Fibroblast of lung (primary cell): Measurements from ENCODE around the gene AFF2. TPM values are rescaled to one million over a fixed set of nuclear protein-coding genes. Genes with fewer than 3 reads are reported as not detected.

ENCODE experiments used
- DNase-seq, 2 donors: peaks; one replicate each; pipeline versions ENCODE4 v3.0.0 to v3.0.0-alpha.2; 2010; ENCODE audit warnings: low read depth in 2 of 2
- H2AFZ ChIP-seq: 2 replicates; pipeline ENCODE4 v1.5.1; 2012; ENCODE audit warnings: low read length, control low read depth, inconsistent platforms
- H3K27ac ChIP-seq: 2 replicates; pipeline ENCODE4 v1.5.1; 2011; ENCODE audit warnings: low read length, control low read depth; ENCODE audit not compliant: insufficient read depth
- H3K27me3 ChIP-seq: 2 replicates; pipeline ENCODE4 v1.5.1; 2011; ENCODE audit warnings: mild to moderate bottlenecking, low read length; ENCODE audit not compliant: control insufficient read depth, insufficient read depth
- H3K36me3 ChIP-seq: 2 replicates; pipeline ENCODE4 v1.5.1; 2011; ENCODE audit warnings: low read length; ENCODE audit not compliant: control insufficient read depth, insufficient read depth
- H3K4me1 ChIP-seq: 2 replicates; pipeline ENCODE4 v1.5.1; 2011; ENCODE audit warnings: low read length; ENCODE audit not compliant: control insufficient read depth, insufficient read depth; ENCODE audit errors: extremely low read depth
- H3K4me2 ChIP-seq: 2 replicates; pipeline ENCODE4 v1.5.1; 2011; ENCODE audit warnings: low read length, control low read depth; ENCODE audit not compliant: insufficient read depth; ENCODE audit errors: extremely low read depth
- H3K4me3 ChIP-seq, 4 experiments: fragments of 200-600 bp in 1 of 4; sonication (generic) in 1 of 4; replicated peaks in 1 of 4; 2 replicates each; pipeline ENCODE4 v1.5.1; 2011 to 2016; ENCODE audit warnings: low read length in 4 of 4, low read depth in 3 of 4, mild to moderate bottlenecking in 3 of 4, control low read depth in 2 of 4, inconsistent platforms in 1 of 4, mixed read lengths in 1 of 4; ENCODE audit not compliant: insufficient read depth in 1 of 4; ENCODE audit errors: control extremely low read depth in 1 of 4
- H3K79me2 ChIP-seq: 2 replicates; pipeline ENCODE4 v1.5.1; 2012; ENCODE audit warnings: mild to moderate bottlenecking, low read length, inconsistent platforms; ENCODE audit not compliant: control insufficient read depth, insufficient read depth
- H3K9ac ChIP-seq: 2 replicates; pipeline ENCODE4 v1.5.1; 2011; ENCODE audit warnings: mild to moderate bottlenecking, low read length, control low read depth; ENCODE audit not compliant: insufficient read depth
- H3K9me3 ChIP-seq: 2 replicates; pipeline ENCODE4 v1.5.1; 2012; ENCODE audit warnings: low read depth, low read length; ENCODE audit not compliant: control insufficient read depth, insufficient read depth
- H4K20me1 ChIP-seq: 2 replicates; pipeline ENCODE4 v1.5.1; 2011; ENCODE audit warnings: low read length; ENCODE audit not compliant: control insufficient read depth, insufficient read depth; ENCODE audit errors: extremely low read depth
- CTCF ChIP-seq, 2 donors: IDR thresholded peaks in 1 of 2; conservative IDR thresholded peaks in 1 of 2; 1 replicate in 1 of 2; 2 replicates in 1 of 2; pipeline ENCODE4 v1.5.1; 2011 to 2012; ENCODE audit warnings: low read length in 2 of 2, control low read depth in 1 of 2, inconsistent platforms in 1 of 2, low read depth in 1 of 2, mild to moderate bottlenecking in 1 of 2
- EZH2 ChIP-seq: IDR thresholded peaks from 2 replicates; pipeline ENCODE4 v1.5.1; 2012; ENCODE audit warnings: low read length, control low read depth, mild to moderate bottlenecking; ENCODE audit errors: missing control alignments
- polyA plus RNA-seq, 2 donors: library from polyadenylated mRNA; depleted of rRNA in 1 of 2; stranded (reverse) in 1 of 2; unstranded in 1 of 2; fragments of >200 nt; gene quantifications; 2 replicates each; pipeline ENCODE4 v1.2.1, GENCODE V29; 2011 to 2012; ENCODE audit warnings: missing spikeins in 1 of 2
- total RNA-seq: library from RNA; depleted of rRNA; stranded (reverse); fragments of >200 nt; gene quantifications from 2 replicates; pipeline ENCODE4 v1.2.1, GENCODE V29; 2014

Gene AFF2
- total and polyA plus RNA-seq, 2 donors (not counting 1 experiment from before 2014, with no cell fraction given), result under 0.01 to 0.05 TPM

- no peak overlapping the region for H3K9ac ChIP-seq
- H3K36me3 ChIP-seq, result no peaks in the 10 kb centered on the region
- H3K9me3 ChIP-seq, result no peaks in the 10 kb centered on the region
- no peak overlapping the region for H3K4me3 ChIP-seq
- H3K4me1 ChIP-seq, result no peaks in the 10 kb centered on the region
- H3K27ac ChIP-seq, result no peak overlapping the region
- H3K27me3 ChIP-seq, result no peaks in the 10 kb centered on the region
- TF ChIP-seq EZH2 (no peak), CTCF (conservative IDR thresholded peaks at IDR 0.05 in 1 of 2, IDR thresholded peaks at IDR 0.05 in 1 of 2; ENCODE audit: low read depth in 1 of 2, low read length in 2 of 2) (no peak)
- no peak overlapping the region for H2AFZ ChIP-seq
- H4K20me1 ChIP-seq, result no peaks in the 10 kb centered on the region
- no peaks in the 10 kb centered on the region for H3K79me2 ChIP-seq
- no peak overlapping the region for H3K4me2 ChIP-seq
- peak in 1 of 2 donors; percentile 17 for DNase-seq
Measured at GRCh38 chrX:148466292-148466691, 34.1 kb upstream of the AFF2 start.

DNA sequence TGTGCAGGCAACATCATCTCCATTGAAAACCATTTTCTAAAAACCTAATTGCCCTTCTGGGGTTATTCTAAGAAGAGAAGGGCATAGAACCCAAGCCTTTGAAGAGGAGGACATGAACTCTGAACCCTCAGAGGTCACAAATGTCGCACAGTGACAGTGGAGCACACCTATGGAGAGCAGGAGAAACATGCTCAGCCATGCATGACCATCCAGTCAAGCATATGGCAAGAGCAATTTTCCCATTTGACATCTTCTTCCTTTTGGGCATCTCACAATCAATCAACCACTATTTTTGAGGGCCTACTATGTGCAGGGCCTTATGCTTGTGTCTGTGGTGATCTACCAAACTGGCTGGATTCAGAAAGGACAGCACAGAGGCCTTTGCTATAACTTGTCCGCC is 30.1 kb upstream of the AFF2 start:
- Histone ChIP-seq H3K79me2 (no peaks in the 10 kb centered on the region), H3K36me3 (no peaks in the 10 kb centered on the region), H3K4me3 (no peak overlapping the region), H2AFZ (no peak overlapping the region), H3K27ac (no peak overlapping the region), H3K4me1 (no peaks in the 10 kb centered on the region), H3K27me3 (no peaks in the 10 kb centered on the region), H3K9ac (no peak overlapping the region), H3K4me2 (no peak overlapping the region), H3K9me3 (no peaks in the 10 kb centered on the region), H4K20me1 (no peaks in the 10 kb centered on the region)
- TF ChIP-seq CTCF (conservative IDR thresholded peaks at IDR 0.05 in 1 of 2, IDR thresholded peaks at IDR 0.05 in 1 of 2; ENCODE audit: low read depth in 1 of 2, low read length in 2 of 2), result no peak
- TF ChIP-seq EZH2, result no peak
- DNase-seq, result no peak

DNA sequence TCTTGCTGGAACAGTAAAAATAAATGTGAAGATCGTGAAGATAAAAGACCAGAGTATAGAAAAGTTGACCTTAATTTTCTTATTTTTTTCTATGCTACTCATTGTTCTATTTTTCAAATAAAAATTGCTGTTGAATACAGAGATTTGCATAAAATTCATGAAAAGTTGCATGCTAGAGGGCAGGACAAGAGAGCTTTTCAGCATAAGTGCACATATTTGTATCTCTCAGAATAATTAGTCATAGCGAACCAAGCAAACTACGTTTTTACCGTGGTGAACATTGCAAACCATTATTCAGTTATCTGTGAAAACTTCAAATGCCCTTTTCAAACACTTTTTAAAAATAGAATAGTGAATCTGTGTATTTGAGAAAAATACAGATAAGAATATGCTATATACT is 26.4 kb upstream of the AFF2 start:
- no peaks in the 10 kb centered on the region for H4K20me1 ChIP-seq
- H3K79me2 ChIP-seq, result no peaks in the 10 kb centered on the region
- TF ChIP-seq EZH2 (no peak), CTCF (conservative IDR thresholded peaks at IDR 0.05 in 1 of 2, IDR thresholded peaks at IDR 0.05 in 1 of 2; ENCODE audit: low read depth in 1 of 2, low read length in 2 of 2) (no peak)

More for the DNA sequence above, 26.4 kb upstream of the AFF2 start:
- Histone ChIP-seq H3K9me3 (no peaks in the 10 kb centered on the region), H3K4me1 (no peaks in the 10 kb centered on the region), H3K4me3 (no peak overlapping the region), H3K36me3 (no peaks in the 10 kb centered on the region), H3K27ac (no peak overlapping the region), H2AFZ (no peak overlapping the region), H3K4me2 (no peak overlapping the region), H3K27me3 (no peaks in the 10 kb centered on the region), H3K9ac (no peak overlapping the region)
- no peak for DNase-seq
